ENCODE data around the gene ZNF732.
"Not testable (repeated sequence)": the region's sequence is repeated elsewhere in the genome, so short reads cannot be mapped to it uniquely, and the experiment has no call there.

The ZNF732 gene

DNA sequence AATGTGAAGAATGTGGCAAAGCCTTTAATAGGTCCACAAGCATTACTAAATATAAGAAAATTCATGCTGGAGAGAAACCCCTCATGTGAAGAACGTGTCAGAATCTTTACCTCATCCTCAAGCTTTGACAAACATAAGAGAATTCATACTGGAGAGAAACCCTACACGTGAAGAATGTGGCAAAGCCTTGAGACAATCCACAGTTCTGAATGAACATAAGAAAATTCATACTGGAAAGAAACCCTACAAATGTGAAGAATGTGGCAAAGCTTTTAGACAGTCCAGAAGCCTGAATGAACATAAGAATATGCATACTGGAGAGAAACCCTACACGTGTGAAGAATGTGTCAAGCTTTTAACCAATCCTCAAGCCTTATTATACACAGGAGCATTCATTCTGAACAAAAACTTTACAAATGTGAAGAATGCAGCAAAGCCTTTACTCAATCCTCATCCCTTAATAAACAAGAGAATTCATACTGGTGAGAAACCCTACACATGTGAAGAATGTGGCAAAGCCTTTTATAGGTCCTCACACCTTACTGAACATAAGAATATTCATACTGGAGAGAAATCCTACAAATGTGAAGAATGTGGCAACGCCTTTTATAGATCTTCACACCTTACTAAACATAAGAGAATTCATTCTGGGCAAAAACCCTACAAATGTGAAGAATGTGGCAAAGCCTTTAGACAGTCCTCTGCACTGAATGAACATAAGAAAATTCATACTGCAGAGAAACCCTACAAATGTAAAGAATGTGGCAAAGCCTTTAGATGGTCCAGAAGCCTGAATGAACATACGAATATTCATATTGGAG, 51.1 kb downstream of the ZNF732 start:
- no peak for DNase-seq (ENCODE audit: low read depth in 2 of 2)

DNA sequence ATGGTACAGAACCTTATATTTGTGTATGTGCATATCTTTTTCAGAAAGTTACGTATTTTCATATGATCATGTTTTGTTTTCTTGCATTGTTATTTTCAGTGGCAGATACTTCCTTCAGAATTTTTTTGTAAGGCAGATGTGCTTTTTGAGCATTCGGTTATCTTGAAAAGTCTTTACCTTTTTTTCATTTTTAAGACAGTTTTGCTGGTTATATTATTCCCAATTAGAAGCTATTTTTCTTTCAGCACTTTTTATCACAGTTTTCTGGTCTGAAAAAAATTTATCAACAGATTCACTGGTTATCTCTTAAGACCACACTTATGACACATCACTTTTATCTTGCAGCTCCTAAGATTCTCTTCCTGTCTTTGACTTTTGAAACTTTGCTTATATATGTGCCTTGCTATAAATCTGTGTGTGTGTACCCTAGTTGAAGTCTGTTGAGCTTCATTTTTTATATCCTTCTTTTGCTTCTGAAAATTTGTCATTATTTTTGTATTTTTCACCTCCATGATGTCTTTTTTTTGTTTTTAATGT, 53.1 kb downstream of the ZNF732 start:
- DNase-seq (ENCODE audit: low read depth in 2 of 2) = no peak

DNA sequence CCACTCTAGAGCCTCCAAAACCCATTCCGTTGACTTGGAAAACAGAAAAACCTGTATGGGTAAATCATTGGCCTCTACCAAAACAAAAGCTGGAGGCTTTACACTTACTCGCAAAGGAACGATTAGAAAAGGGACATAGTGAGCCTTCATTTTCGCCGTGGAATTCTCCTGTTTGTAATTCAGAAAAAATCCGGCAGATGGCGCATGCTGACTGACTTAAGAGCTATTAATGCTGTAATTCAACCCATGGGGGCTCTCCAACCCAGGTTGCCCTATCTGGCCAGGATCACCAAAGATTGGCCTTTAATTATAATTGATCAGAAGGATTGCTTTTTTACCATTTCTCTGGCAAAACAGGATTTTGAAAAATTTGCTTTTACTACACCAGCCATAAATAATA, 60.8 kb downstream of the ZNF732 start:
- peak; percentile 7 to 32 for DNase-seq (ENCODE audit: low read depth in 2 of 2)

DNA sequence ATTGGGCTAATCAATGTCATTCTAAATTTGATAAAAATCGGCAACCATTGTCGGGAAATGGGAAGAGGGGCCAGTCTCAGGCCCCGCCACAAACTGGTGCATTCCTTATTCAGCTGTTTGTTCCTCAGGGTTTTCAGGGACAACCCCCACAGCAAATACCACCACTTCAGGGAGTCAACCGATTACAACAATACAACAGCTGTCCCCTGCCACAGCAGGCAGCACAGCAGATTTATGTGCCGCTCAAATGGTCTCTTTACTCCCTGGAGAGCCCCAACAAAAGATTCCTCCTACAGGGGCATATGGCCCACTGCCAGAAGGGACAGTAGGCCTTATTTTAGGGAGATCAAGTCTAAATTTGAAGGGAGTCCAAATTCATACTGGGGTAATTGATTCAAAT, 61.8 kb downstream of the ZNF732 start:
- no peak for DNase-seq (ENCODE audit: low read depth in 2 of 2)

DNA sequence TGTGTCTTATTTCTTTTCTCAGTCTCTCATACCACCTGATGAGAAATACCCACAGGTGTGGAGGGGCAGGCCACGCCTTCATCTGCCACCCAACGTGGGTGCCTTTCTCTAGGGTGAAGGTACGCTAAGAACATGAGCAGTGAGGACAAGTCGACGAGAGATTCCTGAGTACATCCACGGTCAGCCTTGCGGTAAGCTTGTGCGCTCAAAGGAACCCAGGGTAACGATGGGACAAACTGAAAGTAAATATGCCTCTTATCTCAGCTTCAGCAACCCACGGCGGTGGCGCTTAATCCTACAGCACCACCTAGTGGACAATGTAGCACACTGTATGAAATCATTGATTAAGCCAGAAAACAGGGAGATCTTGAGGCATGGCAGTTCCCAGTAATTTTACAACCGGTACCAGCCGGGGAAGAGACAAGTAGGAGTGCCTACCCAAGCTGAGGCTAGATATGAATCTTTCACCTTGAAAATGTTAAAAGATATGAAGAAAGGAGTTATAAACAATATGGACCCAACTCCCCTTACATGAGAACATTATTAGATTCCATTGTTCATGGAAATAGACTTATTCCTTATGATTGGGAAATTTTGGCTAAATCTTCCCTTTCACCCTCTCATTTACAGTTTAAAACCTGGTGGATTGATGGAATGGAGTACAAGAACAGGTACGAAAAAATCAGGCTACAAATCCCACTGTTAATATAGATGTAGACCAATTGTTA, 63.0 kb downstream of the ZNF732 start:
- DNase-seq (ENCODE audit: low read depth in 2 of 2) = peak; percentile 35 to 46

DNA sequence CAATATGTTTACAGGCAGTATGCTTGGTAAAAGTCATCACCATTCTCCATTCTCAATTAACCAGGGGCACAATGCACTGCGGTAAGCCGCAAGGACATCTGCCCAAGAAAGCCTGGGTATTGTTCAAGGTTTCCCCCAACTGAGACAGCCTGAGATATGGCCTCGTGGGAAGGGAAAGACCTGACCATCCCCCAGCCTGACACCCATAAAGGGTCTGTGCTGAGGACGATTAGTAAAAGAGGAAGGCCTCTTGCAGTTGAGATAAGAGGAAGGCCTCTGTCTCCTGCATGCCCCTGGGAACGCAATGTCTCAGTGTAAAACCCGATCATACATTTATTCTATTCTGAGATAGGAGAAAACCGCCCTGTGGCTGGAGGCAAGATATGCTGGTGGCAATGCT, 63.9 kb downstream of the ZNF732 start:
- not testable (repeated sequence) for DNase-seq (ENCODE audit: low read depth in 2 of 2)

DNA sequence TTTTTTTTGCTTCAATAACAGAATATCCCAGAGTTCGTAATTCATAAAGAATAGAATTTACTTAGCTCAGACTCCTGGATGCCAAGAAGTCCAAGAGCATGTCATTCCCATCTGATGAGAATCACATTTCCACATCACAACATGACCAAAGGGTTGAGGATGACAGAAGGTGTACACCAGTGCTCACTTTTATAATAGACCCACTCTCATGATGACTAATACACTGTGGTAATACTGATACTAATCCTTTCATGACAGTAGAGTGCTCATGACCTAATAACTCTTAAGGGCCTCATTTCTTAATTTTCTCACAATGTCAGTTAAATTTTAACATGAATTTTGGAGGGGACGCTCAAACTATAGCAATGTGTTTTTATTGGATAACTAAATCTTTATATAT, 69.2 kb downstream of the ZNF732 start:
- DNase-seq (ENCODE audit: low read depth in 2 of 2) = no peak

DNA sequence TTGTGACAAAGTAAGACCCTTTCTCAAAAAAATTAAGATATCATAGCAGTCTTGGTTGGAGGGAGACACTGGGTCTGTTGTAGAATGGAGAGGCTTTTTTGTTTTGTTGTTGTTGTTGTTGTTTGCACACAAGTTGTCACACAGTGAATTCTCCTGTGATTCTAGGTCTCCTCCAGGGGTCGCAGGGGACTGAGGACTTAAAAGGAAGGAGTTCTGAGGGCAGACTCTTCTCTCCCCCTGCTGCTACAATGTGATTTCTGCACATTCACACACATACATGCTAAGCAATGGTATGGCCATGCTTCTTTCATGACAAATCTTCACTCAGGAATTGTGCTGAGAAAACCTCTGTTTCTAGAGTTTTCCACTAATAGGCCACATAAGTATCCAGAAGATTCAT, 71.1 kb downstream of the ZNF732 start:
- no peak for DNase-seq (ENCODE audit: low read depth in 2 of 2)

DNA sequence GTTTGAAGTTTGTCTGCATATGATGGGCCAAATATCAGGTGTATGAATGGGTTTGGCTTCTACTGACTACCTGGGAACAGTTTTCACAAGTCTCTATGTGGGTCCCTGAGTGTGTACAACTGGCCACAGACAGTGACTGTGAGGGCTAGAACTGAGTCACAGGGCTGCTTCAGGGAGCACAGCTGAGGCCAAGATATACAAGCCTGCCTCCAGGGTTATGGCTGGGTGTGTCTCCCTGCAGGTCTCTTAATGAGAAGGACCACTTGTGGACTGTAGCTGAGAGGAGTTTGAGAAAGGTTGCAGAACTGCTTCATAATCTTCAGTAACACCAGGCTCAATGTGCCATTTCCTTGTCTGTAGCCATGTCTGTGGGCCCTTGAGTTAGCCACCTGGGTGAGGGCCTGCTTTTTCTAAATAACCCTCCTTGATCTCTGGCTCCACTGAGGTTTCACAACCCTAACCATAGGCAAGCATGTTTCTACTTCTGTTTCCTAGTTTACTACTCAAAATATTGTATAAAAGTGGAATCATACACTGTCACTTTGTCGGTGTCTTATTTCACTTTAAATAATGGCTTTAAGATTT, 81.3 kb downstream of the ZNF732 start:
- no peak for DNase-seq (ENCODE audit: low read depth in 2 of 2)

Measured in stimulated activated CD8-positive, alpha-beta memory T cell treated with anti-CD3 and anti-CD28 coated beads, Interleukin-7, amount 100 ng/mL, for 4 hours (primary cell).